Subcutaneous abdominal adipose tissue (tissue), 5 donors: Measurements from ENCODE around the gene IFNA4.

ENCODE experiments used
- H3K27ac ChIP-seq: one replicate; pipeline ENCODE4 v1.7.0; 2013; ENCODE audit warnings: low read depth, mild to moderate bottlenecking, inconsistent platforms, low read length, moderate library complexity
- H3K27me3 ChIP-seq, 5 donors: one replicate each; pipeline ENCODE4 v1.7.0; 2013; ENCODE audit warnings: low read length in 5 of 5, inconsistent platforms in 1 of 5; ENCODE audit not compliant: control insufficient read depth in 5 of 5, insufficient read depth in 4 of 5
- H3K36me3 ChIP-seq, 5 donors: one replicate each; pipeline ENCODE4 v1.7.0; 2013; ENCODE audit warnings: low read length in 5 of 5; ENCODE audit not compliant: control insufficient read depth in 5 of 5, insufficient read depth in 5 of 5
- H3K4me1 ChIP-seq, 5 donors: one replicate each; pipeline ENCODE4 v1.7.0; 2013; ENCODE audit warnings: low read length in 5 of 5, mild to moderate bottlenecking in 3 of 5, moderate library complexity in 1 of 5; ENCODE audit not compliant: control insufficient read depth in 5 of 5, insufficient read depth in 5 of 5
- H3K4me3 ChIP-seq, 5 donors: one replicate each; pipeline ENCODE4 v1.7.0; 2013; ENCODE audit warnings: low read length in 5 of 5, low read depth in 1 of 5
- H3K9ac ChIP-seq, 5 donors: one replicate each; pipeline ENCODE4 v1.7.0; 2013; ENCODE audit warnings: low read length in 5 of 5, mild to moderate bottlenecking in 4 of 5, moderate library complexity in 3 of 5
- H3K9me3 ChIP-seq, 5 donors: one replicate each; pipeline ENCODE4 v1.7.0; 2013; ENCODE audit warnings: low read length in 5 of 5; ENCODE audit not compliant: control insufficient read depth in 5 of 5
- donor health status: healthy.
- donor health status: healthy.
- donor health status: healthy.
- donor health status: healthy.
- donor health status: healthy.

IFNA4 gene

GRCh38 chr9:21165516-21165915 lies 21.9 kb downstream of the IFNA4 start:
- H3K4me1 ChIP-seq: no peaks in the 10 kb centered on the region
- H3K27me3 ChIP-seq: no peaks in the 10 kb centered on the region
- H3K9me3 ChIP-seq: no peaks in the 10 kb centered on the region
- no peaks in the 10 kb centered on the region for H3K36me3 ChIP-seq
- no peak overlapping the region for H3K27ac ChIP-seq
- H3K4me3 ChIP-seq: no peak overlapping the region
- H3K9ac ChIP-seq: no peak overlapping the region

GRCh38 chr9:21160178-21160577 lies 27.2 kb downstream of the IFNA4 start:
- H3K27me3 ChIP-seq: no peaks in the 10 kb centered on the region

GRCh38 chr9:21155501-21155900 lies 31.9 kb downstream of the IFNA4 start:
- no peak overlapping the region for H3K27ac ChIP-seq
- no peak overlapping the region for H3K9ac ChIP-seq
- no peaks in the 10 kb centered on the region for H3K9me3 ChIP-seq
- peaks cover 3 to 14% (median 12%) of the 10 kb centered on the region in 5 donors for H3K4me1 ChIP-seq
- H3K4me3 ChIP-seq: no peak overlapping the region
- no peaks in the 10 kb centered on the region for H3K36me3 ChIP-seq
- no peaks in the 10 kb centered on the region for H3K27me3 ChIP-seq

More at GRCh38 chr9:21160178-21160577, 27.2 kb downstream of the IFNA4 start:
- Histone ChIP-seq H3K4me1 (peaks cover 0 to 5% (median 0%) of the 10 kb centered on the region in 5 donors), H3K4me3 (no peak overlapping the region), H3K36me3 (no peaks in the 10 kb centered on the region), H3K9me3 (no peaks in the 10 kb centered on the region), H3K27ac (no peak overlapping the region), H3K9ac (no peak overlapping the region)

- H3K9me3 ChIP-seq: no peaks in the 10 kb centered on the region
- no peaks in the 10 kb centered on the region for H3K27me3 ChIP-seq
- H3K4me1 ChIP-seq: peaks cover 3 to 12% (median 9%) of the 10 kb centered on the region in 5 donors
- H3K9ac ChIP-seq: no peak overlapping the region
- H3K36me3 ChIP-seq: no peaks in the 10 kb centered on the region
- peak overlapping the region in 1 of 5 donors; percentile 33 for H3K4me3 ChIP-seq
- H3K27ac ChIP-seq: no peak overlapping the region
Observed at GRCh38 chr9:21154018-21154608, 33.3 kb downstream of the IFNA4 start.

DNA sequence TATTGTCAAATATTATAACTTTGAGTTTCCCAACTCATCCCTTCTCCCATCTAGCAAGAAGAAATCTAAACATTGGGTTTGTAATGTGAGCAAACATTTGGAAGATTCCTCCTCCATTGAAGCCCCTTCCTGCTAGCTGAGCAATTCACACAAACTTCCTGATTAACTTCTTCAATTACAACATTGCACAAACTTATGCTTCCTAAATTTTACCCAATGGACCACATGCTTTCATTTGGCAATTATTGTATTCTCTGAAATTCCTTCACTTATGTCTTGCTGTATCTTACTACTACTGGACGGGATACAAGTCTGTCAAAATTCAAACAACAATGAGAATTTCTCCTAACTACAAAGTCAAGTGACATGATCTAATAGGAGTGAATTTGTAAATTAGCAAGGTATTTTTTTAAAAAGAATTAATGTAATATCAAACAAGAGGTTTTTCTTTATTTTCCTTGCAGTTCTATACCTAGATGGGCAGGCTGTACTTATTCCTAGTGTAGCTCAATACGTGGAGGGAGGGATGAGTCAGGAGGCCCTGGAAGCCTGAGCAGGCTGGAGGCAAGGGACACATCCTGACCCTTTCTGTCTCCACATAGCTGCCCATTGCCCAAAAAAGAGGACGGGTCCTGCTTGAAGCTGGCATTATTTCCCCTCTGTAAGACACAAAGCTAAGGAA lies 33.9 kb downstream of the IFNA4 start:
- no peaks in the 10 kb centered on the region for H3K27me3 ChIP-seq
- H3K27ac ChIP-seq: no peak overlapping the region
- H3K9ac ChIP-seq: no peak overlapping the region
- no peaks in the 10 kb centered on the region for H3K9me3 ChIP-seq
- H3K36me3 ChIP-seq: no peaks in the 10 kb centered on the region
- peaks cover 3 to 12% (median 9%) of the 10 kb centered on the region in 5 donors for H3K4me1 ChIP-seq
- no peak overlapping the region for H3K4me3 ChIP-seq

DNA sequence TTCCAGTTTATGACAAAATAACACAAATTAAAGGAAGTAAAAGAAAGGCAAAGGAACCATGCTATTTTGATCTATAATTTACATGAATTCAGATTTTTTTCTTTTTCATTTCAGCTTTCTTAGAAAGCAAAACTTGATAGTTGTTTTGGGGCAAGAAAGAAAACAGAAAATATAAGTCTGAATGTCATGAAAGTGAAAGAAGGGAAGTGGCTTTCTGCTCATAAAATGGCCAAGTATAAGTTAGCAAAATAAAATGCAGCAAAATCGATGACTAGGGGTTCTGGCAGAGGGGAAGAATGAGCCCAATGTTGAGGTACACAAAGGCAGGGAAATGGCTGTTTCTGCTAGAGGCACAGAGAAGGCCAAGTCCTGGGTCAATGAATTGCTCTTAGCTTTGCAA lies 42.8 kb downstream of the IFNA4 start:
- Histone ChIP-seq H3K9ac (no peak overlapping the region), H3K9me3 (peaks cover 0 to 4% (median 0%) of the 10 kb centered on the region in 5 donors), H3K27me3 (no peaks in the 10 kb centered on the region), H3K27ac (no peak overlapping the region), H3K36me3 (no peaks in the 10 kb centered on the region), H3K4me3 (no peak overlapping the region), H3K4me1 (peaks cover 0 to 17% (median 0%) of the 10 kb centered on the region in 5 donors)

- Histone ChIP-seq H3K4me3 (no peak within 1 kb of the TSS), H3K27me3 (no peaks in the 10 kb centered on the region), H3K27ac (no peak within 1 kb of the TSS), H3K9ac (no peak within 1 kb of the TSS), H3K4me1 (peaks cover 0 to 16% (median 0%) of the 10 kb centered on the region in 5 donors), H3K36me3 (no peaks in the 10 kb centered on the region), H3K9me3 (no peaks in the 10 kb centered on the region)
Observed at GRCh38 chr9:21141427-21141882, 45.9 kb downstream of the IFNA4 start, which contains the start of gene IFNW1. IFNW1 (minus strand) TSS chr9:21141832; CDS start chr9:21141570, 262 bp downstream.

- Histone ChIP-seq H3K27me3 (no peaks in the 10 kb centered on the region), H3K36me3 (no peaks in the 10 kb centered on the region), H3K27ac (no peak overlapping the region), H3K4me3 (no peak overlapping the region), H3K4me1 (no peaks in the 10 kb centered on the region), H3K9me3 (no peaks in the 10 kb centered on the region), H3K9ac (no peak overlapping the region)
Observed at GRCh38 chr9:21137020-21137419, 50.4 kb downstream of the IFNA4 start.
